Liver (tissue), 9 donors: ENCODE measurements around the gene DENND4A. TPM values are rescaled to one million over a fixed set of nuclear protein-coding genes. Genes with fewer than 3 reads are reported as not detected.

Experiments
- DNase-seq: peaks from one replicate; pipeline ENCODE4 v3.0.0-alpha.2; 2017; ENCODE audit warnings: low spot score
- H3K27ac ChIP-seq, 2 donors: one replicate each; pipeline ENCODE4 v1.7.0; 2013; ENCODE audit warnings: inconsistent platforms in 2 of 2, low read length in 2 of 2, control low read depth in 1 of 2, low read depth in 1 of 2, mild to moderate bottlenecking in 1 of 2
- H3K27me3 ChIP-seq, 4 donors: one replicate each; pipeline versions ENCODE4 v1.6.1 to v1.7.0; 2013; ENCODE audit warnings: low read length in 3 of 4, inconsistent platforms in 1 of 4, mild to moderate bottlenecking in 1 of 4, moderate library complexity in 1 of 4; ENCODE audit not compliant: control insufficient read depth in 4 of 4, insufficient read depth in 4 of 4
- H3K36me3 ChIP-seq, 4 donors: one replicate each; pipeline versions ENCODE4 v1.6.1 to v1.7.0; 2013; ENCODE audit warnings: low read length in 3 of 4, mild to moderate bottlenecking in 3 of 4, low read depth in 1 of 4, moderate library complexity in 1 of 4; ENCODE audit not compliant: control insufficient read depth in 4 of 4, insufficient read depth in 3 of 4
- H3K4me1 ChIP-seq, 4 donors: one replicate each; pipeline versions ENCODE4 v1.6.1 to v1.7.0; 2013; ENCODE audit warnings: low read length in 3 of 4, mild to moderate bottlenecking in 3 of 4, moderate library complexity in 1 of 4; ENCODE audit not compliant: control insufficient read depth in 4 of 4, insufficient read depth in 4 of 4
- H3K4me3 ChIP-seq, 3 donors: one replicate each; pipeline versions ENCODE4 v1.6.1 to v1.7.0; 2013; ENCODE audit warnings: low read length in 3 of 3, control low read depth in 1 of 3, low read depth in 1 of 3, mild to moderate bottlenecking in 1 of 3
- H3K9ac ChIP-seq, 2 donors: one replicate each; pipeline ENCODE4 v1.7.0; 2013; ENCODE audit warnings: low read length in 2 of 2, mild to moderate bottlenecking in 2 of 2, moderate library complexity in 2 of 2, control low read depth in 1 of 2, low read depth in 1 of 2
- H3K9me3 ChIP-seq, 4 donors: one replicate each; pipeline versions ENCODE4 v1.6.1 to v1.7.0; 2013; ENCODE audit warnings: low read length in 3 of 4; ENCODE audit not compliant: control insufficient read depth in 4 of 4
- CTCF ChIP-seq: fragments of 150-350 bp; IDR thresholded peaks from 2 replicates; pipeline ENCODE4 v1.5.1; 2017; ENCODE audit warnings: improper control_type of control experiment, low read depth, low read length; ENCODE audit not compliant: missing input control
- EGR1 ChIP-seq, 2 donors: IDR thresholded peaks; 2 replicates each; pipeline ENCODE4 v1.6.1; 2016 to 2018; ENCODE audit warnings: antibody characterized with exemption in 2 of 2, low read depth in 2 of 2
- FOXA1 ChIP-seq: IDR thresholded peaks from 2 replicates; pipeline ENCODE4 v1.6.1; 2016; ENCODE audit warnings: antibody characterized with exemption
- FOXA2 ChIP-seq: IDR thresholded peaks from 2 replicates; pipeline ENCODE4 v1.6.1; 2016; ENCODE audit warnings: antibody characterized with exemption
- GABPA ChIP-seq, 2 donors: IDR thresholded peaks in 1 of 2; conservative IDR thresholded peaks in 1 of 2; 2 replicates each; pipeline ENCODE4 v1.6.1; 2016; ENCODE audit warnings: antibody characterized with exemption in 2 of 2, mild to moderate bottlenecking in 1 of 2, moderate library complexity in 1 of 2
- HNF4A ChIP-seq, 2 donors: conservative IDR thresholded peaks; 2 replicates each; pipeline ENCODE4 v1.6.1; 2016; ENCODE audit warnings: antibody characterized with exemption in 2 of 2, mild to moderate bottlenecking in 2 of 2
- HNF4G ChIP-seq: IDR thresholded peaks from 2 replicates; pipeline ENCODE4 v1.6.1; 2016; ENCODE audit warnings: antibody characterized with exemption
- JUND ChIP-seq, 2 donors: IDR thresholded peaks; 2 replicates each; pipeline ENCODE4 v1.6.1; 2016; ENCODE audit warnings: antibody characterized with exemption in 2 of 2
- NR2F2 ChIP-seq: IDR thresholded peaks from 2 replicates; pipeline ENCODE4 v1.6.1; 2016; ENCODE audit warnings: antibody characterized with exemption
- RAD21 ChIP-seq, 2 donors: IDR thresholded peaks; 2 replicates each; pipeline ENCODE4 v1.6.1; 2016; ENCODE audit warnings: antibody characterized with exemption in 2 of 2, mild to moderate bottlenecking in 2 of 2
- RXRA ChIP-seq, 2 donors: IDR thresholded peaks; 2 replicates each; pipeline ENCODE4 v1.6.1; 2017 to 2018; ENCODE audit warnings: antibody characterized with exemption in 2 of 2, mild to moderate bottlenecking in 1 of 2
- SP1 ChIP-seq: IDR thresholded peaks from 2 replicates; pipeline ENCODE4 v1.6.1; 2018; ENCODE audit warnings: antibody characterized with exemption, mild to moderate bottlenecking
- TAF1 ChIP-seq: conservative IDR thresholded peaks from 2 replicates; pipeline ENCODE4 v1.6.1; 2016; ENCODE audit warnings: antibody characterized with exemption, mild to moderate bottlenecking
- YY1 ChIP-seq: IDR thresholded peaks from 2 replicates; pipeline ENCODE4 v1.6.1; 2016; ENCODE audit warnings: antibody characterized with exemption, mild to moderate bottlenecking
- ZBTB33 ChIP-seq: IDR thresholded peaks from 2 replicates; pipeline ENCODE4 v1.6.1; 2016; ENCODE audit warnings: antibody characterized with exemption
- WGBS: extraction: QIAGEN DNeasy Blood & Tissue Kit; methylation state at CpG from one replicate; pipeline ENCODE4 v1.1.7; 2013; 5-methylcytosine and 5-hydroxymethylcytosine counted together
- polyA plus RNA-seq, 2 donors: library from polyadenylated mRNA; stranded (reverse) in 1 of 2; unstranded in 1 of 2; fragments of 200-250 nt in 1 of 2; fragments of >200 nt in 1 of 2; fragmentation: Nextera tagmentation in 1 of 2; extraction: Ambion mirVana in 1 of 2; gene quantifications; one replicate each; pipeline versions ENCODE4 v1.2.1 to v1.2.3, GENCODE V29; 2013 to 2015
- total RNA-seq, 2 donors: library from RNA; depleted of rRNA; stranded (reverse); fragments of >200 nt; gene quantifications; one replicate each; pipeline ENCODE4 v1.2.3, GENCODE V29; 2014
- TF ChIP-seq, protein P1 (sequence below): IDR thresholded peaks from 2 replicates; pipeline ENCODE4 v1.6.1; 2016; ENCODE audit warnings: antibody characterized with exemption
- TF ChIP-seq, protein P2 (sequence below): IDR thresholded peaks from 2 replicates; pipeline ENCODE4 v1.6.1; 2016; ENCODE audit warnings: antibody characterized with exemption
- TF ChIP-seq, protein P3 (sequence below): IDR thresholded peaks from 2 replicates; pipeline ENCODE4 v1.6.1; 2016; ENCODE audit warnings: antibody characterized with exemption, mild to moderate bottlenecking
- donor health status: healthy.
- donor health status: healthy.
- donor health status: healthy.
- donor health status: healthy.
- donor health status: healthy.

The DENND4A gene
- total and polyA plus RNA-seq, 4 donors: 5.2 to 75.5 (median 23.9) TPM

DNA sequence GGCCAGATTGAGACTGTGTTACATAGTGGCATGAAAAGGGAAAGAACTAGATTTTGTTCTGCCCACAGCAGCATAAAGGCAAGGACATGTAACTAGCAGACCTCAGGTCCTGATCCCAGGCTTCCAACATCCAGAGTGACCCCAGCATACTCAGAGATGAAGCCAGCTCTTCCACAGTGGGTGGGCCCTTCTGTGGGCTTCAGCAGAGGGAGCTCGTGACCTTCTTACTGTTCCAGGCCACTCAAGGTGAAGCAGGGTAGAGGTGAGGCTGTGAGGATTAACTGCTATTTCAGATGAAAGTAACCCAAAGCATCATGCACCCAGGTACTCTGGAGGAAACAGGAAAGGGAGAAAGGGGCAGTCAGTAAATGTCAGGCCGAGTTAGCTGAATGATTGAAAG, 171.3 kb downstream of the DENND4A start:
- H3K4me3 ChIP-seq: no peak overlapping the region
- H3K9ac ChIP-seq: no peak overlapping the region
- H3K36me3 ChIP-seq: peaks cover 0 to 11% (median 4%) of the 10 kb centered on the region in 4 donors
- 94% methylated on average over 2 of the region's 2 CpGs for WGBS
- H3K9me3 ChIP-seq: no peaks in the 10 kb centered on the region
- H3K27me3 ChIP-seq: no peaks in the 10 kb centered on the region
- no peak for DNase-seq
- no peak overlapping the region for H3K27ac ChIP-seq
- H3K4me1 ChIP-seq: peaks cover 0 to 3% (median 0%) of the 10 kb centered on the region in 4 donors
- no peak for TF ChIP-seq HNF4G
- TF ChIP-seq EGR1 (IDR thresholded peaks at IDR 0.05; ENCODE audit: low read depth in 2 of 2): no peak
- TF ChIP-seq, protein P1, sequence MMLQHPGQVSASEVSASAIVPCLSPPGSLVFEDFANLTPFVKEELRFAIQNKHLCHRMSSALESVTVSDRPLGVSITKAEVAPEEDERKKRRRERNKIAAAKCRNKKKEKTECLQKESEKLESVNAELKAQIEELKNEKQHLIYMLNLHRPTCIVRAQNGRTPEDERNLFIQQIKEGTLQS: no peak
- TF ChIP-seq FOXA1: no peak
- no peak for TF ChIP-seq RAD21 (IDR thresholded peaks at IDR 0.05)
- TF ChIP-seq, protein P2, sequence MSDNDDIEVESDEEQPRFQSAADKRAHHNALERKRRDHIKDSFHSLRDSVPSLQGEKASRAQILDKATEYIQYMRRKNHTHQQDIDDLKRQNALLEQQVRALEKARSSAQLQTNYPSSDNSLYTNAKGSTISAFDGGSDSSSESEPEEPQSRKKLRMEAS: no peak
- no peak for TF ChIP-seq HNF4A (conservative IDR thresholded peaks at IDR 0.05)
- TF ChIP-seq, protein P3, sequence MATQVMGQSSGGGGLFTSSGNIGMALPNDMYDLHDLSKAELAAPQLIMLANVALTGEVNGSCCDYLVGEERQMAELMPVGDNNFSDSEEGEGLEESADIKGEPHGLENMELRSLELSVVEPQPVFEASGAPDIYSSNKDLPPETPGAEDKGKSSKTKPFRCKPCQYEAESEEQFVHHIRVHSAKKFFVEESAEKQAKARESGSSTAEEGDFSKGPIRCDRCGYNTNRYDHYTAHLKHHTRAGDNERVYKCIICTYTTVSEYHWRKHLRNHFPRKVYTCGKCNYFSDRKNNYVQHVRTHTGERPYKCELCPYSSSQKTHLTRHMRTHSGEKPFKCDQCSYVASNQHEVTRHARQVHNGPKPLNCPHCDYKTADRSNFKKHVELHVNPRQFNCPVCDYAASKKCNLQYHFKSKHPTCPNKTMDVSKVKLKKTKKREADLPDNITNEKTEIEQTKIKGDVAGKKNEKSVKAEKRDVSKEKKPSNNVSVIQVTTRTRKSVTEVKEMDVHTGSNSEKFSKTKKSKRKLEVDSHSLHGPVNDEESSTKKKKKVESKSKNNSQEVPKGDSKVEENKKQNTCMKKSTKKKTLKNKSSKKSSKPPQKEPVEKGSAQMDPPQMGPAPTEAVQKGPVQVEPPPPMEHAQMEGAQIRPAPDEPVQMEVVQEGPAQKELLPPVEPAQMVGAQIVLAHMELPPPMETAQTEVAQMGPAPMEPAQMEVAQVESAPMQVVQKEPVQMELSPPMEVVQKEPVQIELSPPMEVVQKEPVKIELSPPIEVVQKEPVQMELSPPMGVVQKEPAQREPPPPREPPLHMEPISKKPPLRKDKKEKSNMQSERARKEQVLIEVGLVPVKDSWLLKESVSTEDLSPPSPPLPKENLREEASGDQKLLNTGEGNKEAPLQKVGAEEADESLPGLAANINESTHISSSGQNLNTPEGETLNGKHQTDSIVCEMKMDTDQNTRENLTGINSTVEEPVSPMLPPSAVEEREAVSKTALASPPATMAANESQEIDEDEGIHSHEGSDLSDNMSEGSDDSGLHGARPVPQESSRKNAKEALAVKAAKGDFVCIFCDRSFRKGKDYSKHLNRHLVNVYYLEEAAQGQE: no peak
- no peak for TF ChIP-seq RXRA (IDR thresholded peaks at IDR 0.05)
- no peak for TF ChIP-seq GABPA (IDR thresholded peaks at IDR 0.05 in 1 of 2, conservative IDR thresholded peaks at IDR 0.05 in 1 of 2)
- TF ChIP-seq JUND (IDR thresholded peaks at IDR 0.05): no peak

GRCh38 chr15:65619626-65620290, 172.3 kb downstream of the DENND4A start:
- H3K9ac ChIP-seq: no peak overlapping the region
- no peak for DNase-seq
- 71% methylated on average over 5 of the region's 5 CpGs for WGBS
- TF ChIP-seq NR2F2 (no peak), FOXA1 (no peak), ZBTB33 (no peak), JUND (IDR thresholded peaks at IDR 0.05) (no peak), HNF4A (conservative IDR thresholded peaks at IDR 0.05) (no peak), RAD21 (IDR thresholded peaks at IDR 0.05) (no peak), YY1 (no peak), RXRA (IDR thresholded peaks at IDR 0.05) (no peak), TAF1 (no peak), FOXA2 (no peak), SP1 (no peak), CTCF (no peak), EGR1 (IDR thresholded peaks at IDR 0.05; ENCODE audit: low read depth in 2 of 2) (no peak)
- TF ChIP-seq, protein P2: no peak
- TF ChIP-seq, protein P1: no peak
- TF ChIP-seq, protein P3: no peak
- H3K4me1 ChIP-seq: peaks cover 0 to 3% (median 0%) of the 10 kb centered on the region in 4 donors
- H3K36me3 ChIP-seq: peaks cover 0 to 5% (median 2%) of the 10 kb centered on the region in 4 donors
- H3K27ac ChIP-seq: no peak overlapping the region
- no peaks in the 10 kb centered on the region for H3K27me3 ChIP-seq
- H3K9me3 ChIP-seq: no peaks in the 10 kb centered on the region
- no peak overlapping the region for H3K4me3 ChIP-seq
